Osteoblast (primary cell): Measurements from ENCODE around the gene ZNF30. TPM values are rescaled to one million over a fixed set of nuclear protein-coding genes. Genes with fewer than 3 reads are reported as not detected.

Experiments
- DNase-seq: peaks from one replicate; pipeline ENCODE4 v3.0.0; 2011; ENCODE audit warnings: low spot score, mixed read lengths; ENCODE audit not compliant: insufficient read length; ENCODE audit errors: missing footprints
- H2AFZ ChIP-seq: 2 replicates; pipeline ENCODE4 v1.6.0; 2011; ENCODE audit warnings: mild to moderate bottlenecking, low read length
- H3K27ac ChIP-seq: 2 replicates; pipeline ENCODE4 v1.5.1; 2011; ENCODE audit warnings: mild to moderate bottlenecking, low read depth, low read length, moderate library complexity
- H3K27me3 ChIP-seq: 2 replicates; pipeline ENCODE4 v1.6.0; 2012; ENCODE audit warnings: mild to moderate bottlenecking, control low read depth, inconsistent platforms, low read length, moderate library complexity; ENCODE audit not compliant: insufficient read depth
- H3K36me3 ChIP-seq: 2 replicates; pipeline ENCODE4 v1.5.1; 2011; ENCODE audit warnings: mild to moderate bottlenecking, low read length, control low read depth, moderate library complexity; ENCODE audit not compliant: insufficient read depth
- H3K4me1 ChIP-seq: 2 replicates; pipeline ENCODE4 v1.5.1; 2011; ENCODE audit warnings: mild to moderate bottlenecking, low read length, control low read depth, moderate library complexity; ENCODE audit not compliant: insufficient read depth
- H3K4me2 ChIP-seq: 2 replicates; pipeline ENCODE4 v1.6.0; 2011; ENCODE audit warnings: mild to moderate bottlenecking, low read length; ENCODE audit not compliant: insufficient read depth
- H3K4me3 ChIP-seq: fragments of 200-600 bp; sonication (generic); 3 replicates; pipeline ENCODE4 v1.5.1; 2012; ENCODE audit warnings: mild to moderate bottlenecking, low read length, inconsistent platforms; ENCODE audit not compliant: insufficient read depth
- H3K79me2 ChIP-seq: 2 replicates; pipeline ENCODE4 v1.6.0; 2012; ENCODE audit warnings: mild to moderate bottlenecking, low read length, control low read depth, inconsistent platforms; ENCODE audit not compliant: insufficient read depth
- H3K9me3 ChIP-seq: 2 replicates; pipeline ENCODE4 v1.5.1; 2011; ENCODE audit warnings: low read depth, low read length, control low read depth
- H4K20me1 ChIP-seq: 2 replicates; pipeline ENCODE4 v1.6.0; 2012; ENCODE audit warnings: mild to moderate bottlenecking, low read length, control low read depth; ENCODE audit not compliant: insufficient read depth
- CTCF ChIP-seq: IDR thresholded peaks from 2 replicates; pipeline ENCODE4 v1.5.1; 2011; ENCODE audit warnings: mild to moderate bottlenecking, low read depth, low read length, moderate library complexity; ENCODE audit errors: extremely low read depth
- total RNA-seq: library from RNA; depleted of rRNA; stranded (reverse); fragments of >200 nt; gene quantifications from 2 replicates; pipeline ENCODE4 v1.2.3, GENCODE V29; 2012

ZNF30 gene
- total RNA-seq, result 3.8 and 4.3 TPM in 2 replicates

DNA sequence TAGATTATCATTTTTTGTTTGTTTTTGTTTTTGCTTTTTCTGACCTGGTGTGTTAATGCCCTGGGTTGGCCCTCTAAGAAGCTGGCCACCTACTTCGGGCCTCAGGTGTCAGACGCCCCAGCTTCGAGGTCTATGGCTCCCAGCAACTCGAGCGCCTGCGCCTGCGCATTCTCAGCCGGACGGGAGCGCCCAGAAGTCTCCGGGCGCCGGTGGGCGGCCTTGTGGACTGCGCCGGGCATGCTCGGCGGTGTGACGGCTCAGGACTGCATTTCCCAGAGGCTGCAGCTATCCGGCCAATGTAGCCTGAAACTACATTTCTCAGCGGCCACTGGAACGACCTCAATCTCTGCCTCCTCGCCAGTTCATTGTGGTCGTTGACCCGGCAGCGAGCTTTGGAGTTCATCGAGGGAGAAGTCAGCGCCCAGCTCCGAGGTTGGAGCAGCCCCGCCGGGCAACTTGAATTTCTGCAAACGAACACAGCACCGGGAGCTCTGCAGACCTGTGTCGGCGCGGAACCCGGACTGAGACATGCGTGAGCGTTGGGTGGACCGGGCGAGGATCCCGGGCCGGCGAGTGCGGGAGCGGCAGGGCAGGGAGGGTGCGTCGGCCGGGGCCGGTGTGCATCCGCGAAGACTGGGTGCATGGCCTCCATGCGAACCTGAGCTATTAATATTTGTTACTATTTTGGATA, at the start of gene ZNF30:
TSS of gene ZNF30 (plus strand) at position 219 of the 691 bp plus-strand sequence. CDS start 3,045 bp downstream, outside the sequence.
- no peaks in the 10 kb centered on the region for H3K27me3 ChIP-seq
- peak within 1 kb of the TSS; percentile 33 for H3K27ac ChIP-seq
- no peaks in the 10 kb centered on the region for H3K9me3 ChIP-seq
- H4K20me1 ChIP-seq, result no peaks in the 10 kb centered on the region
- H3K4me3 ChIP-seq, result peak within 1 kb of the TSS; percentile 90
- TF ChIP-seq CTCF, result no peak
- peaks cover 6% of the 10 kb centered on the region for H3K36me3 ChIP-seq
- DNase-seq, result peak; percentile 99
- H2AFZ ChIP-seq, result peak within 1 kb of the TSS; percentile 99
- peak within 1 kb of the TSS; percentile 98 for H3K4me2 ChIP-seq
- H3K79me2 ChIP-seq, result no peaks in the 10 kb centered on the region
- peaks cover 7% of the 10 kb centered on the region for H3K4me1 ChIP-seq

- H3K27ac ChIP-seq, result no peak overlapping the region
- no peak overlapping the region for H3K4me2 ChIP-seq
- H3K9me3 ChIP-seq, result no peaks in the 10 kb centered on the region
- H3K36me3 ChIP-seq, result no peaks in the 10 kb centered on the region
- no peaks in the 10 kb centered on the region for H3K27me3 ChIP-seq
- H2AFZ ChIP-seq, result no peak overlapping the region
- no peaks in the 10 kb centered on the region for H4K20me1 ChIP-seq
- no peak for TF ChIP-seq CTCF
- no peaks in the 10 kb centered on the region for H3K79me2 ChIP-seq
- no peaks in the 10 kb centered on the region for H3K4me1 ChIP-seq
- DNase-seq, result no peak
- no peak overlapping the region for H3K4me3 ChIP-seq
These were observed 47.1 kb upstream of the ZNF30 start for GRCh38 chr19:34879563-34879962.

GRCh38 chr19:34880034-34880433, 46.7 kb upstream of the ZNF30 start:
- Histone ChIP-seq H3K27ac (no peak overlapping the region), H3K9me3 (no peaks in the 10 kb centered on the region), H3K27me3 (no peaks in the 10 kb centered on the region), H3K36me3 (no peaks in the 10 kb centered on the region), H3K4me2 (no peak overlapping the region), H2AFZ (no peak overlapping the region), H3K4me3 (no peak overlapping the region), H3K4me1 (no peaks in the 10 kb centered on the region), H4K20me1 (no peaks in the 10 kb centered on the region), H3K79me2 (no peaks in the 10 kb centered on the region)
- no peak for DNase-seq
- no peak for TF ChIP-seq CTCF

GRCh38 chr19:34881982-34882381, 44.7 kb upstream of the ZNF30 start:
- no peak overlapping the region for H3K4me2 ChIP-seq
- H3K4me1 ChIP-seq, result no peaks in the 10 kb centered on the region
- H3K27ac ChIP-seq, result no peak overlapping the region
- no peak overlapping the region for H3K4me3 ChIP-seq
- no peaks in the 10 kb centered on the region for H4K20me1 ChIP-seq
- TF ChIP-seq CTCF, result no peak
- H3K79me2 ChIP-seq, result no peaks in the 10 kb centered on the region
- no peaks in the 10 kb centered on the region for H3K9me3 ChIP-seq
- no peak overlapping the region for H2AFZ ChIP-seq
- no peaks in the 10 kb centered on the region for H3K36me3 ChIP-seq
- no peaks in the 10 kb centered on the region for H3K27me3 ChIP-seq
- DNase-seq, result no peak
